Raji (cell line): ENCODE results near the gene TUBD1.

Experiments
- POLR2A ChIP-seq: IDR thresholded peaks from 2 replicates; pipeline ENCODE4 v1.6.1; 2011; ENCODE audit warnings: low read depth, low read length, control low read depth; ENCODE audit not compliant: insufficient read depth

TUBD1 gene

GRCh38 chr17:59892924-59893675 lies at the start of gene TUBD1, which contains the start of gene RPS6KB1:
TSS of gene TUBD1 (minus strand) at chr17:59892943. CDS start at chr17:59891002, 1,941 bp downstream.
TSS of gene RPS6KB1 (plus strand) at chr17:59893121. CDS start at chr17:59893185, 64 bp downstream.
- peak; percentile 99 for TF ChIP-seq POLR2A

GRCh38 chr17:59941131-59941530 lies 48.4 kb upstream of the TUBD1 start:
- no peak for TF ChIP-seq POLR2A

GRCh38 chr17:59916446-59916845 lies 23.7 kb upstream of the TUBD1 start:
- no peak for TF ChIP-seq POLR2A

- TF ChIP-seq POLR2A = no peak
Measured at GRCh38 chr17:59914274-59914854, 21.6 kb upstream of the TUBD1 start.

GRCh38 chr17:59907467-59907866 lies 14.7 kb upstream of the TUBD1 start:
- TF ChIP-seq POLR2A = no peak

- no peak for TF ChIP-seq POLR2A
Measured at GRCh38 chr17:59903455-59903854, 10.7 kb upstream of the TUBD1 start.

GRCh38 chr17:59901604-59902003 lies 8.9 kb upstream of the TUBD1 start:
- no peak for TF ChIP-seq POLR2A

GRCh38 chr17:59899099-59899498 lies 6.4 kb upstream of the TUBD1 start:
- TF ChIP-seq POLR2A = no peak

- no peak for TF ChIP-seq POLR2A
Measured at GRCh38 chr17:59897090-59897489, 4.3 kb upstream of the TUBD1 start.

GRCh38 chr17:59893676-59894100 lies 945 bp upstream of the TUBD1 start:
- no peak for TF ChIP-seq POLR2A

- no peak; the same call in 1 of the 2 replicates for TF ChIP-seq POLR2A
Measured at GRCh38 chr17:59892251-59892923, 356 bp downstream of the TUBD1 start.

- no peak for TF ChIP-seq POLR2A
Measured at GRCh38 chr17:59890720-59891119, 2.0 kb downstream of the TUBD1 start.

GRCh38 chr17:59888145-59888750 lies 4.5 kb downstream of the TUBD1 start:
- no peak for TF ChIP-seq POLR2A

GRCh38 chr17:59884861-59885260 lies 7.9 kb downstream of the TUBD1 start:
- TF ChIP-seq POLR2A = no peak

- no peak for TF ChIP-seq POLR2A
Measured at GRCh38 chr17:59878624-59879023, 14.1 kb downstream of the TUBD1 start.

GRCh38 chr17:59877965-59878364 lies 14.8 kb downstream of the TUBD1 start:
- TF ChIP-seq POLR2A = no peak

- no peak for TF ChIP-seq POLR2A
Measured at GRCh38 chr17:59876107-59876506, 16.6 kb downstream of the TUBD1 start.
